HG02943 (cell line): ENCODE measurements around the gene GABRB3.

ENCODE experiments used
- ATAC-seq: cut with Tn5 transposase; IDR thresholded peaks from one replicate; pipeline ENCODE4 v1.9.1; 2021; ENCODE audit warnings: mild to moderate bottlenecking, low read depth, moderate library complexity; ENCODE audit not compliant: unreplicated experiment

The GABRB3 gene

GRCh38 chr15:26772154-26773066 is at the start of gene GABRB3:
GABRB3 (minus strand) TSS chr15:26773066.
- ATAC-seq, result no peak

GRCh38 chr15:26807517-26808427 is 34.9 kb upstream of the GABRB3 start:
- ATAC-seq, result no peak

GRCh38 chr15:26806574-26806973 is 33.7 kb upstream of the GABRB3 start:
- ATAC-seq, result no peak

- ATAC-seq, result no peak
Measured at GRCh38 chr15:26806151-26806550, 33.3 kb upstream of the GABRB3 start.

- ATAC-seq, result no peak
Measured at GRCh38 chr15:26805470-26805869, 32.6 kb upstream of the GABRB3 start.

DNA sequence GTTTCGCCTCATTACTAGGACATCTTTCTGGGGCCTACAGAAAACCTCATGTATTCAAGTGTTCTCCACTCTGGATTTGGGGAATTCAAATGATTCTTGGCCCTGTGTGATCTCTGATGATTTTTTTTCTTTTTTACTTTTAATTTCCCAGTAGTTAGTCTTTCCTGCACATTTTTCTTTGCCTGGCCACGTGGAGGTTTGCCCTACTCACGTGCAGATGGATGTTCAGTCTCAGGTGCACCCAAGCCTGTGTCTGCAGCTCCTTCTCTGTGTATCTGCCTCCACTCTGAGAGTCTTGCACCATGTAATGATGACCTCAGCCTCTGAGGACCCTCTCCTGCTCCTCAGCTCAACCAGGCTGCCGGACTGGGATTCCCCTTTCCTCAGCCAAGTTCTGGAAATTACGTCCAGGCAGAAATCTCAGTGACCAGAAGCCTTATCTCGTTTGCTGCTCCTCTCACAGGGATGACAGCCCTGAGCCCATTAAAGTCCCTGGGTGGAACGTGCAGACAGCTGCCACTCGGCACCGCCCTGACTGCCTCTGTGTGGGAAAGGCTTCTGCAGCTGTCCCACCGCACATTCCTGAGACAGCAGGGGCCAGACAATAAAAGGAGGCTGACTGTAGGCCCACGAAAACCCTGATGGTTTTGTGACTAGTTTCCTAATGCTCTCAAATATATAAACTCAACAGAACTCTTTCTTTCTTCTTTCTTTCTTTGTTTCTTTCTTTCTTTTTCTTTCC is 31.4 kb upstream of the GABRB3 start:
- ATAC-seq, result no peak

DNA sequence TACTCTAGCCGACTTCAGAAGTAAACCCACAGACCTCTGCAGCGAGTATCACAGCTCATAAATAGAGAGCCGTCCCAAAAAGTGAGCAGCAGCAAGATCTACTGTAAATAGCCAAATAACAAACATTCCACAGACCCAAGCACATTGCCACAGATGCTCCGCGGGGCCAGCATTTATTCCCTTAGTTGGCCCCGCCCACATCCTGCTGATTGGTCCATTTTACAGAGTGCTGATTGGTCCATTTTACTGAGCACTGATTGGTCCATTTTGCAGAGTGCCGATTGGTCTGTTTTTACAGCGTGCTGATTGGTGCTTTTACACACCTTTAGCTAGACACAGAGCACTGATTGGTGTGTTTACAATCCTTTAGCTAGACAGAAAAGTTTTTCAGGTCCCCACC is 17.3 kb upstream of the GABRB3 start:
- ATAC-seq, result no peak

GRCh38 chr15:26781816-26782215 is 8.9 kb upstream of the GABRB3 start:
- ATAC-seq, result no peak

GRCh38 chr15:26773917-26774316 is 1.1 kb upstream of the GABRB3 start:
- ATAC-seq, result no peak

DNA sequence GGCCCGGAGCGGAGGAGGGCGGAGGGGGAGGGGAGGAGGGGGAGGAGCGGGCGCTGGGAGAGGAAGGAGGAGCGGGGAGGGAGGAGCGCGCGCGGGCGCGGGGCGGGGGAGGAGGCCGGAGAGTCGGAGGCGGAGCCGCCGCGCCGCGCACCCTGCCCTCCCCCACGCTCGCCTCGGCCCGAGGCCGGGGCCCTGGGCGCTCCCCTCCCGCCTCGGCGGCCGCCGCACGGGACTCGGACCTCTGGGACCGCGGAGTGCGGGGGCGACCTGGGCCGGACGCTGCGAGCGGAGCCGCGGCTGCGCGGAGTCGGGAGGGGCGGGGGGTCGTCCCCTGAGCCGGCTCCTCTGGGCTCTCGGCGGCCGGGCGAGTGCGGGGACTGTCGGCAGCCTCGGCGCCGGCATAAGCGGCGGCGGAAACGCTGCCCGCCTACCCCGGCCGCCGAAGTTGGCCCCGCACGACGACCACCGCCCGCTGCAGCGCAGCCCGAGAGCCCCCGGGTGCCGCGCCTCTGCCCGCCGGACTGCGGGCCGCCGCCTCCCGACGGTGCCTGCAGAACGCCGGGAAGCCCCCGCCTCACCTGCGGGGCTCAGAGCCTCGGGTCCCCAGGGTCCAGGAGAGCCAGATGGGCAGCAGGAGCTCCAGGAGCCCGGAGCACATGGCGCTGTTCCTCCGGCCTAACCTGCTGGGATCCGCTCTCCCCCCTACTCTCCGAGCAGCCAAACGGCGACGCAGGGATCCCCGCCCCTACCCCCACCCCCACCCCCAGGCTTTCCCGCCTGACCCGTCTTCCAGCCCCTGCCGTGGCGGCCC is 406 bp upstream of the GABRB3 start:
- ATAC-seq, result no peak

GRCh38 chr15:26771578-26772153 is 1.2 kb downstream of the GABRB3 start:
- ATAC-seq, result no peak

DNA sequence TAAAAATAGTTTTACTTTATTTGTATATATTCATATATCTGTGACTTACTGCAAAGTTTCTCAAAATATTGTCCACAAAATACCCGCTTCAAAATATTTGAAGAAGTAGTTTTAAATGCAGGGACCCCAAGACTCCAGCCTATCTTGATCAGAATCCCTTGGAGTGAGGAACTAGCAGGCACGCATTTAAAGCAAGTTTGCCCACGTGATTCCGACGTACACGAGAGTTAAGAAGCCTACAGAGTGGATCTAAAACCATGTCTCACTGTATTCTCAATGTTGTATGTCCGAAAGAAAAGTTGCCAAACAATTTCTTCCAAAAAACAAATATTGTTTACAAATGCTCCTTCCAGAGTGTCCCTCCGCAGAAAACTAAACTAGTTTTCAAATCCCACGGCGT is 1.7 kb downstream of the GABRB3 start:
- no peak for ATAC-seq

DNA sequence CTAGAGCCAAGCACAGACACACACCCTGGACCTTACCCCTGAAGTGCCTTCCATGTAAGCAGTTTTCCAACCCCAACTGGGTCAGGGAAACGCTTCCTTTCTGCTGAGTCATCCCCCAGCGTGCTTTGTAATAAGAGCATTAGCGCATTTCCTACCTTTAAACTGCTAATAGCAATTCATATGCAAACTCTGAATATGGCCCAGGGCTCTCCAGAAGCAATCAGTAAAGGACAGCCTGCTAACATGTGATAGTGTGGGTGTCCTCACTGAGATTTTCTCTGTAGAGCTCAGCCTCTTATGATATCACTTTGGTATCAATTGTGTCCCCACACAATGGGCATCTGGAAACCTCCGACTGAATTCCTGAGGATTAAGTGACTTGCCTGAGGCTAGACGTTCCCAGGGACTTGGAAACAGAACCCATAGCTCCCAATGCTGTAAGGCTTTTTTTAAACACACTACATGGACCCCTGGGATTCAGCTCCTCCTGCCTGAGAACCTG is 5.6 kb downstream of the GABRB3 start:
- ATAC-seq, result no peak

DNA sequence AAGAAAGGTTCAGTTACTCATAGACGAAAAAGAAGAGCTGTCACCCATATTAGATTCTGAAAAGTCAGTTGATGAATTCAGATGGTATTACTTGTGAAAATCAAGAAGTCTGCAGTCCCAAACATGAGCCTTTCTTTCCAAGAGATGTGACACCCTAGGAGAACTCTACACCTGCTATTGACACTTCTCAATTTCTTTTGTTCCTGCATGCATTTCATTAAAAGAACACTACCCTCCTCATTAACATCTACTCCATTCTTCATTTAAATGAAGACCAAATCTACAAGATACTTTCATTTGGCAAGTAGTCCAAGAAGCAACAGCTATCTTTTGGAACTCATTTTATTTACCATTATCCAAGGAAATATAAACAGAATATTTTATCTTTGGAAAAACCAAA is 6.6 kb downstream of the GABRB3 start:
- ATAC-seq, result no peak

DNA sequence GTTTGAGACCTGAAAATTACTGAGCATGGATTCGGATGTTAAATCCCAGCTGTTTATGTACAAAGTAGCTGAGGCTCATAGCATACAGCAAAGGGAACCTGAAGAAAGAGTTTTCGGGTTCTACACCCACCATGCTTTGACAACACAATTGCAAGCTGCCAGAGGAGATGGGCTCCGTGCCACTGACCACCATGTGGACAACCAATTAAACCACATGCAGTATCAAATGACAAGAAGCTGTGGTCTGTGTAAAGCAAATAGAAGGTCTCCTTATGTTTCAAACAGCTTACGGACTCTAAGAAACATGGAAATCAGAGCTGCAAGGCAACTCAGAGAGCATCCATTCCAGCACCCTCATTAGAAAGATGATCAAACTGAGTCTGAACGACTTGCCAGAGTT is 12.9 kb downstream of the GABRB3 start:
- no peak for ATAC-seq

DNA sequence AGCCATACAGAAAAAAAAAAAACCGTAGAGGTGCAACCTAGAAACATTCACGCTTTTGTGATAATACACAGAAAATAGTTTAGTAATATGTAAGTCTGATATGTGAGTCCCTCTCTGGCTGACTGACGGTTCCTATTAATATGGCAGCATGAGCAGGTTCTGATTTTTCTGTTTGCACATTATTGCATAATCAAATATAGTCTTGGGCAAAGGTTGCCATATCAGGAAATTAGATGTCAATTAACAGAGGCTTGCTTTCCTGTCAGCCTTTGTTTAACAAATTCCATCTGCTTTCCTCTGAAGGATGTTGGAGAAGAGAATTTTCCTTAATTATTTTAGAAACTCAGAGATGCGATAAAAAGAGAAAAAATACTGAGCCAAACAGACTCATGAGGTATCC is 14.8 kb downstream of the GABRB3 start:
- ATAC-seq, result no peak

GRCh38 chr15:26757141-26757540 is 15.7 kb downstream of the GABRB3 start:
- ATAC-seq, result no peak

DNA sequence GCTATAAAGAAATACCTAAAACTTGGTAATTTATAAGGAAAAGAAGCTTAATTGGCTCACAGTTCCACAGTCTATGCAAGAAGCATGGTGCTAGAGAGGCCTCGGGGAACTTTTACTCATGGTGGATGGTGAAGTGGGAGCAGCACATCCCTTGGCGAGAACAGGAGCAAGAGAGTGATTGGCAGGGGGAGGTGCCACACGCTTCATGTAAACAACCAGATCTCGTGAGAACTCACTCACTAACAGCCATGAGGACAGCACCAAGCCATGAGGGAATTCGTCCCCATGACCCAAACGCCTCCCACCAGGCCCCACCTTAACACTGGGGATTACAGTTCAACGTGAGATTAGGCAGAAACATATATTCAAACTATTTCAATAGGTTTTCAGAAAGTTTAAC is 28.0 kb downstream of the GABRB3 start:
- ATAC-seq, result no peak

DNA sequence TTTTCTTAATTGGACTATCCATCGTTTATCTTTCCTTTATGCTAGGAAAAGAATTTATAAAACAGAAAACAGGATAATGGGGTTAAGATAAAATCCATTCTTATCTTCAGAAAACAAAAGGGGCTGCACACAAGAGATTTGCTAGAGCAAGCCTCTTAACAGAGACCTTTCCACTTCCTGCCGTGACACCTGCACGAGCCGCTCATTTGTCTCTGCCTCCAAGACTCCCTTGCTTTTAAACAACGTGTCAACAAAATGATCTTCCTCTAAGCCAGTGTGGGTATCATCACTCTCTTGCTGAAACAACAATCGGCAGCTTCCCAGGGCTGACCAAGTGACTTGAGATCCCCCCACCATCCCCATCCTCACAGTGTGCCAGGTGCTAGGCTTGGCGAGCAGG is 33.1 kb downstream of the GABRB3 start:
- no peak for ATAC-seq
